OCI-LY1 (cell line): ENCODE results near the gene CMBL.

Source experiments
- H2AFZ ChIP-seq: fragments of 200-600 bp; sonication (generic), shearing (Covaris generic); 2 replicates; pipeline ENCODE4 v1.6.0; 2014; ENCODE audit warnings: antibody characterized with exemption, mild to moderate bottlenecking, low read length
- H3F3A ChIP-seq: fragments of 200-600 bp; sonication (generic), shearing (Covaris generic); 2 replicates; pipeline ENCODE4 v1.6.0; 2014; ENCODE audit warnings: mild to moderate bottlenecking, antibody characterized with exemption, low read length, moderate library complexity; ENCODE audit not compliant: insufficient read depth
- H3K27ac ChIP-seq: fragments of 200-600 bp; sonication (generic); 2 replicates; pipeline ENCODE4 v1.5.1; 2014; ENCODE audit warnings: low read length, mixed run types, mild to moderate bottlenecking, low read depth; ENCODE audit not compliant: poor library complexity, severe bottlenecking
- H3K27me3 ChIP-seq: fragments of 200-600 bp; sonication (generic); 2 replicates; pipeline ENCODE4 v1.6.0; 2014; ENCODE audit warnings: antibody characterized with exemption, mild to moderate bottlenecking, low read length, moderate library complexity; ENCODE audit not compliant: insufficient read depth
- H3K36me3 ChIP-seq: fragments of 200-600 bp; sonication (generic); 2 replicates; pipeline ENCODE4 v1.6.1; 2014; ENCODE audit warnings: mild to moderate bottlenecking, antibody characterized with exemption, low read length, moderate library complexity, mixed read lengths; ENCODE audit not compliant: insufficient read depth
- H3K4me1 ChIP-seq: fragments of 200-600 bp; sonication (generic); 2 replicates; pipeline ENCODE4 v1.5.1; 2014; ENCODE audit warnings: mild to moderate bottlenecking, low read length, moderate library complexity; ENCODE audit not compliant: insufficient read depth, severe bottlenecking
- H3K4me2 ChIP-seq: fragments of 200-600 bp; sonication (generic), shearing (Covaris generic); 2 replicates; pipeline ENCODE4 v1.6.1; 2014; ENCODE audit warnings: low read length
- H3K4me3 ChIP-seq: fragments of 200-600 bp; sonication (generic); 2 replicates; pipeline ENCODE4 v1.5.1; 2014; ENCODE audit warnings: low read length, low read depth, mild to moderate bottlenecking, mixed read lengths; ENCODE audit not compliant: poor library complexity, severe bottlenecking
- H3K79me2 ChIP-seq: fragments of 200-600 bp; shearing (Covaris generic); 2 replicates; pipeline ENCODE4 v1.6.1; 2016; ENCODE audit warnings: mixed run types, low read length, mixed read lengths; ENCODE audit not compliant: insufficient read depth
- H3K9ac ChIP-seq: fragments of 200-600 bp; sonication (generic), shearing (Covaris generic); 2 replicates; pipeline ENCODE4 v1.6.1; 2014; ENCODE audit warnings: mild to moderate bottlenecking, low read length, mixed read lengths
- H3K9me2 ChIP-seq: fragments of 200-600 bp; sonication (generic), shearing (Covaris generic); 2 replicates; pipeline ENCODE4 v1.6.1; 2014; ENCODE audit warnings: low read depth, mild to moderate bottlenecking, low read length, mixed read lengths
- H3K9me3 ChIP-seq: fragments of 200-600 bp; shearing (Covaris generic); 2 replicates; pipeline ENCODE4 v1.6.1; 2014; ENCODE audit warnings: low read length, mixed read lengths
- H4K20me1 ChIP-seq: fragments of 200-600 bp; sonication (generic), shearing (Covaris generic); 2 replicates; pipeline ENCODE4 v1.6.0; 2016; ENCODE audit warnings: mild to moderate bottlenecking, low read length; ENCODE audit not compliant: insufficient read depth
- CTCF ChIP-seq: fragments of 200-600 bp; sonication (generic), shearing (Covaris generic); IDR thresholded peaks from 2 replicates; pipeline ENCODE4 v1.5.1; 2017; ENCODE audit warnings: mild to moderate bottlenecking, antibody characterized with exemption, low read length, moderate library complexity, mixed read lengths
- EZH2 ChIP-seq: fragments of 200-600 bp; sonication (generic), shearing (Covaris generic); IDR thresholded peaks from 2 replicates; pipeline ENCODE4 v1.8.0; 2017; ENCODE audit warnings: borderline replicate concordance, mixed run types, mild to moderate bottlenecking, antibody characterized with exemption, low read length, moderate library complexity, mixed read lengths

The CMBL gene

GRCh38 chr5:10331341-10331796 is 23.7 kb upstream of the CMBL start:
- H3K36me3 ChIP-seq: no peaks in the 10 kb centered on the region
- no peak for TF ChIP-seq CTCF
- no peak for TF ChIP-seq EZH2
- H3K9ac ChIP-seq: no peak overlapping the region
- H3K27ac ChIP-seq: no peak overlapping the region
- 0 out of 2 replicates have a peak, but pooled peaks cover 4% of the 10 kb centered on the region for H3K27me3 ChIP-seq
- H3K4me1 ChIP-seq: peaks cover 8% of the 10 kb centered on the region
- no peaks in the 10 kb centered on the region for H3F3A ChIP-seq
- no peak overlapping the region for H3K4me3 ChIP-seq
- no peaks in the 10 kb centered on the region for H4K20me1 ChIP-seq
- no peak overlapping the region for H3K4me2 ChIP-seq
- no peaks in the 10 kb centered on the region for H3K9me3 ChIP-seq
- H3K79me2 ChIP-seq: no peaks in the 10 kb centered on the region
- no peak overlapping the region for H2AFZ ChIP-seq
- H3K9me2 ChIP-seq: no peaks in the 10 kb centered on the region

GRCh38 chr5:10330511-10331230 is 23.0 kb upstream of the CMBL start:
- Histone ChIP-seq H3K9me3 (no peaks in the 10 kb centered on the region), H3K4me1 (peaks cover 8% of the 10 kb centered on the region), H3K36me3 (no peaks in the 10 kb centered on the region), H3K4me2 (no peak overlapping the region), H3F3A (no peaks in the 10 kb centered on the region), H3K9me2 (no peaks in the 10 kb centered on the region), H3K27me3 (0 out of 2 replicates have a peak, but pooled peaks cover 4% of the 10 kb centered on the region), H3K9ac (no peak overlapping the region), H2AFZ (no peak overlapping the region), H3K27ac (no peak overlapping the region), H3K79me2 (no peaks in the 10 kb centered on the region), H4K20me1 (no peaks in the 10 kb centered on the region), H3K4me3 (no peak overlapping the region)
- no peak for TF ChIP-seq CTCF
- TF ChIP-seq EZH2: no peak

- Histone ChIP-seq H3K9me3 (no peaks in the 10 kb centered on the region), H3K79me2 (no peaks in the 10 kb centered on the region), H3K4me1 (peaks cover 8% of the 10 kb centered on the region), H4K20me1 (no peaks in the 10 kb centered on the region), H3K36me3 (no peaks in the 10 kb centered on the region), H2AFZ (no peak overlapping the region), H3K4me2 (no peak overlapping the region), H3K27me3 (0 out of 2 replicates have a peak, but pooled peaks cover 4% of the 10 kb centered on the region), H3K9me2 (no peaks in the 10 kb centered on the region), H3F3A (no peaks in the 10 kb centered on the region), H3K27ac (no peak overlapping the region), H3K4me3 (no peak overlapping the region), H3K9ac (no peak overlapping the region)
- TF ChIP-seq CTCF (no peak), EZH2 (no peak)
These were observed 22.2 kb upstream of the CMBL start for GRCh38 chr5:10329820-10330481.
